Mesendoderm (in vitro differentiated cells): ENCODE data around the gene HACD4.

Experiments used
- DNase-seq: peaks from one replicate; pipeline ENCODE4 v3.0.0; 2013
- H2AK5ac ChIP-seq: 2 replicates; pipeline ENCODE4 v1.6.1; 2013; ENCODE audit warnings: low read length, inconsistent platforms
- H2BK120ac ChIP-seq: 2 replicates; pipeline ENCODE4 v1.6.1; 2013; ENCODE audit warnings: low read depth, mild to moderate bottlenecking, low read length, moderate library complexity, mixed read lengths
- H2BK15ac ChIP-seq: replicated peaks from 2 replicates; pipeline ENCODE4 v1.6.1; 2013; ENCODE audit warnings: low read depth, mild to moderate bottlenecking, moderate library complexity
- H2BK5ac ChIP-seq: 2 replicates; pipeline ENCODE4 v1.6.1; 2013; ENCODE audit warnings: low read length, inconsistent platforms
- H3K18ac ChIP-seq: 2 replicates; pipeline ENCODE4 v1.6.1; 2013; ENCODE audit warnings: mild to moderate bottlenecking, low read length, mixed read lengths
- H3K23ac ChIP-seq: one replicate; pipeline ENCODE4 v1.6.1; 2013; ENCODE audit warnings: low read length
- H3K27ac ChIP-seq: 2 replicates; pipeline ENCODE4 v1.5.1; 2013; ENCODE audit warnings: low read depth, mild to moderate bottlenecking, inconsistent platforms, low read length, moderate library complexity
- H3K27me3 ChIP-seq: 2 replicates; pipeline ENCODE4 v1.6.1; 2013; ENCODE audit warnings: low read length, control low read depth, mild to moderate bottlenecking, inconsistent platforms; ENCODE audit not compliant: insufficient read depth, poor library complexity
- H3K36me3 ChIP-seq: 2 replicates; pipeline ENCODE4 v1.6.1; 2013; ENCODE audit warnings: low read length, inconsistent platforms; ENCODE audit not compliant: control insufficient read depth, insufficient read depth
- H3K4ac ChIP-seq: one replicate; pipeline ENCODE4 v1.6.1; 2013; ENCODE audit warnings: low read depth, mild to moderate bottlenecking, low read length, moderate library complexity
- H3K4me1 ChIP-seq: 2 replicates; pipeline ENCODE4 v1.6.1; 2013; ENCODE audit warnings: low read depth, low read length, inconsistent platforms; ENCODE audit not compliant: control insufficient read depth
- H3K4me2 ChIP-seq: 2 replicates; pipeline ENCODE4 v1.6.1; 2013; ENCODE audit warnings: low read length
- H3K4me3 ChIP-seq: 2 replicates; pipeline ENCODE4 v1.5.1; 2013; ENCODE audit warnings: mild to moderate bottlenecking, low read length
- H3K56ac ChIP-seq: one replicate; pipeline ENCODE4 v1.6.1; 2013; ENCODE audit warnings: low read length
- H3K79me1 ChIP-seq: 2 replicates; pipeline ENCODE4 v1.6.1; 2013; ENCODE audit warnings: low read length, inconsistent platforms
- H3K79me2 ChIP-seq: 2 replicates; pipeline ENCODE4 v1.6.1; 2013; ENCODE audit warnings: mild to moderate bottlenecking, low read length; ENCODE audit not compliant: control insufficient read depth, insufficient read depth
- H3K9ac ChIP-seq: 2 replicates; pipeline ENCODE4 v1.6.1; 2013; ENCODE audit warnings: low read length, inconsistent platforms
- H4K5ac ChIP-seq: one replicate; pipeline ENCODE4 v1.6.1; 2013; ENCODE audit warnings: low read length
- H4K8ac ChIP-seq: one replicate; pipeline ENCODE4 v1.6.1; 2013; ENCODE audit warnings: low read depth, mild to moderate bottlenecking, control low read depth, low read length, moderate library complexity
- WGBS: extraction: QIAGEN DNeasy Blood & Tissue Kit; methylation state at CpG from one replicate; pipeline ENCODE4 v1.1.7; 2013; ENCODE audit warnings: low lambda C conversion rate, missing lambda C conversion rate; ENCODE audit not compliant: insufficient coverage; ENCODE audit errors: extremely low coverage; 5-methylcytosine and 5-hydroxymethylcytosine counted together

HACD4 gene

DNA sequence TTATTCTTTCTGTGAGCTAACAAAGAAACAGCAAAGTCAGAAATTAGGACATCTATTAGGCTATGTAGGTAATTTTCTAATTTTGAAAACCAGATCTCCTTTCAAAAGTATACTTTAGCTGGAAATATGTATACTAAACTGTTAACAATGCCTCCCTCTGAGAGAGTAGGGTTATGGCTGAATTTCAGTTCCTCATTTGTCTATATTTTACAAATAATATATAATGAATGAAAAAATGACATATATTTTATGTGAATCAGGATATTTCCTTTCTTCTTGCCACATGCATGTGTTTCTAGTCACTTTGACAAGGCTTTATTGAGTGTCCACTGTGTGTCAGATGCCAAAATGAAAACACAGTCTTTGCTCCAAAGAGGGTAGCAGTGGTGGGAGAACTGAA, 15.4 kb downstream of the HACD4 start:
- Histone ChIP-seq H3K4ac (no peak overlapping the region), H3K27me3 (no peaks in the 10 kb centered on the region), H3K79me2 (no peaks in the 10 kb centered on the region), H4K5ac (no peak overlapping the region), H3K18ac (no peak overlapping the region), H3K36me3 (no peaks in the 10 kb centered on the region), H3K79me1 (no peaks in the 10 kb centered on the region), H3K4me2 (no peak overlapping the region), H3K9ac (no peak overlapping the region), H3K56ac (no peak overlapping the region), H2AK5ac (no peak overlapping the region), H4K8ac (no peak overlapping the region), H3K23ac (no peak overlapping the region), H2BK120ac (no peak overlapping the region), H3K4me3 (no peak overlapping the region), H2BK15ac (no peak overlapping the region), H3K4me1 (peaks cover 2% of the 10 kb centered on the region), H2BK5ac (no peak overlapping the region), H3K27ac (no peak overlapping the region)
- DNase-seq = no peak

DNA sequence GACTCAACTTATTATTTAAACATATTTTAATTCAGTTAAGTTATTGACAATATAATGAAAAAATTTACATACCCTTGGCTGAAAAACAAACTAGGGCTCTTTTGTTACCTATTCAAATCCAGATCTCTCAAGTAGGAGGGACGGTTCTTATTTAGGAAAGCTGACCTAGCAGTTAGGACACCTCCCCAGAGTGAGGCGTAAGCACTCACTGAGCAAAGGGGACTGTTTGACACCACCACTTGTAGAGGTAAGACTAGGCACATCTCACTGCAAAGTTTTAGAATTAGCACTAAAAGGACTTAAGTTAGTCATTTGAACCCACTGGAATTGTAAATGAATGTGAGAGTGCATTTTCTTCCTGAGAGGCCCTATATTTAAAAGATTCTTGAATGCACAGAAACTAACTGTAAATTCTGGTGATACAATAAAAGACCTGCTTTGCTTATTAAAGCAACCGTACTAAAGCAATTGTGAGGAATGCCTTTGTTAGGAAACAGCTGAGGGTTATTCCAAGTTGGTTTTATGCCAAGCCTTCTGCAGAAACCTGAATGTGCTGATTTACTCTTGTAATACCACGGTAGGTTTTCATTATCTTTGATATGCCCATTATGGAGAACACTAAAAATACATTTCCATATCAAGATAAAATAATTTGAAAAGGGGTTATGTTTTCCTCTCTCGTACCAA, 16.2 kb downstream of the HACD4 start:
- WGBS = no CpG with 5 or more reads among the region's 5 CpGs
- Histone ChIP-seq H4K5ac (no peak overlapping the region), H3K27ac (no peak overlapping the region), H3K4me3 (no peak overlapping the region), H3K36me3 (no peaks in the 10 kb centered on the region), H3K4ac (no peak overlapping the region), H3K79me1 (no peaks in the 10 kb centered on the region), H3K23ac (no peak overlapping the region), H3K56ac (no peak overlapping the region), H2BK5ac (no peak overlapping the region), H2BK120ac (no peak overlapping the region), H3K4me1 (peaks cover 2% of the 10 kb centered on the region), H2AK5ac (no peak overlapping the region), H2BK15ac (no peak overlapping the region), H3K27me3 (no peaks in the 10 kb centered on the region), H3K4me2 (no peak overlapping the region), H3K79me2 (no peaks in the 10 kb centered on the region), H3K18ac (no peak overlapping the region), H4K8ac (no peak overlapping the region), H3K9ac (no peak overlapping the region)
- DNase-seq = peak; percentile 49

DNA sequence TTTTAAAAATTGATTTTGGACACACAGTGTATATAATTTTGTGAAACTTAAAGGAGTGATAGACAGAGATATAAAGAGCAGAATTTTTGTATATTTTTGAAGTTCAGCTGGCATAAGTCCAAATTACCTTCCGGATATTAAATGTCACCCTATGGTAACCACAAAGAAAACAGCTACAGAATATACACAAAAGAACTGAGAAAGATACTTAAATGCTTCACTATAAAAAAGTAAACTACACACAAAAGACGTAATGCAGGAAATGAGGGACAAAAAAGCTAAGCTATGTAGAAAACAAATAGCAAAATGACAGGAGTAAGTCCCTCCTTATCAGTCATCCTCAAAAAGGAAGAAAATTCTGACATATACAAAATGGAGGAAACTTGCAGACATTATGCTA, 29.4 kb downstream of the HACD4 start:
- H4K5ac ChIP-seq = no peak overlapping the region
- H3K56ac ChIP-seq = no peak overlapping the region
- no peaks in the 10 kb centered on the region for H3K36me3 ChIP-seq
- no peak overlapping the region for H3K4ac ChIP-seq
- no peak overlapping the region for H3K18ac ChIP-seq
- H3K79me2 ChIP-seq = no peaks in the 10 kb centered on the region
- no peaks in the 10 kb centered on the region for H3K79me1 ChIP-seq
- H3K4me1 ChIP-seq = no peaks in the 10 kb centered on the region
- H2AK5ac ChIP-seq = no peak overlapping the region
- H2BK15ac ChIP-seq = no peak overlapping the region
- no peak overlapping the region for H3K4me3 ChIP-seq
- H3K9ac ChIP-seq = no peak overlapping the region
- H3K4me2 ChIP-seq = no peak overlapping the region
- no peak overlapping the region for H2BK5ac ChIP-seq
- DNase-seq = no peak
- H3K23ac ChIP-seq = no peak overlapping the region
- H4K8ac ChIP-seq = no peak overlapping the region
- no CpG with 5 or more reads among the region's 2 CpGs for WGBS
- H3K27me3 ChIP-seq = no peaks in the 10 kb centered on the region
- no peak overlapping the region for H2BK120ac ChIP-seq
- H3K27ac ChIP-seq = no peak overlapping the region

DNA sequence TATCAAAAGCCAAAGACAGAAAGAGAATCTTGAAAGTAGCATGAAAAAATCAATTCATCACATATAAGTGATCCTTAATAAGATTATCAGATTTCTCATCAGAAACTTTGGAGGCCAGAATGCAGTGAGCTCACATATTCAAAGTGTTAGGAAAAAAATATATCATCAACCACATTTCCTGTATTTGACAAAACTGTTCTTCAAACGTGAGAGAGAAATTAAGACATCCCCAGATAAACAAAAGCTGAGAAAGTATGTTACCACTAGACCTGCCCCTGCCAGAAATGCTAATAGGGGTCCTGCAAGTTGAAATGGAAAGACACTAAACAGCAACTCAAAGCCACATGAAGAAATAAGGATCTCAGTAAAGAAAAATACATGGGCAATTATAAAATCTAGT, 29.9 kb downstream of the HACD4 start:
- Histone ChIP-seq H2BK120ac (no peak overlapping the region), H3K56ac (no peak overlapping the region), H3K23ac (no peak overlapping the region), H3K4ac (no peak overlapping the region), H3K4me3 (no peak overlapping the region), H2BK15ac (no peak overlapping the region), H3K4me1 (no peaks in the 10 kb centered on the region), H3K79me2 (no peaks in the 10 kb centered on the region), H3K18ac (no peak overlapping the region), H3K27ac (no peak overlapping the region), H4K5ac (no peak overlapping the region), H3K9ac (no peak overlapping the region), H2BK5ac (no peak overlapping the region), H3K36me3 (no peaks in the 10 kb centered on the region), H2AK5ac (no peak overlapping the region), H3K79me1 (no peaks in the 10 kb centered on the region), H3K4me2 (no peak overlapping the region), H3K27me3 (no peaks in the 10 kb centered on the region), H4K8ac (no peak overlapping the region)
- WGBS = no CpG with 5 or more reads among the region's 1 CpG
- no peak for DNase-seq

DNA sequence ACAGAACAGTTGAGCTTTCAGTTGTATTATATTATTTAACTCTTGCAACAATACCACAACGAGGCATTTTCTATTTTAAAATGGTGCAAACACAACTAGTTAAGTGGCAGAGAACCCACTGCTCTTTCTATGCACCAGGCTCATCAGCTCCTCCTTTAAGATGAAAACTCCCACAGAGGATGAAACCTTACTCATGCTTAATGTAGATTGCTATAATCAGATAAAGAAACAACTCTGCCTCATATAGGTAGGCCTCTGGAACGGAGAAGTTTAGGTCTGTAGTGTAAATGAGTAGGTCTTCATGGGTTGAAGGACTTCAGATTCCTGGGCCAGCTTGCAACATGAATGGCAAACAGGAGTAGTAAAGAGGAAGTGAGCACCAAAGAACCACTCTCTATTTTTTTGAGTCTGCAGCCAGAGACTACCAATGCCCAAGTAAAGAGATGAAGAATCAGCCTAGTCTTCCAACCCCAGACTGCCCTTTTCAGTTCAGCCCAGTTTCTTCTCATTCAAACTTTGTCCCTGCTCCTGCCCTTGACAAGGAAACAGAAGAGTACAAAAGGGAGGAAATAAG, 33.9 kb downstream of the HACD4 start:
- Histone ChIP-seq H3K9ac (no peak overlapping the region), H4K5ac (no peak overlapping the region), H3K4ac (no peak overlapping the region), H3K79me1 (no peaks in the 10 kb centered on the region), H3K4me1 (no peaks in the 10 kb centered on the region), H2AK5ac (no peak overlapping the region), H3K23ac (no peak overlapping the region), H3K4me2 (no peak overlapping the region), H3K27ac (no peak overlapping the region), H3K4me3 (no peak overlapping the region), H3K79me2 (no peaks in the 10 kb centered on the region), H4K8ac (no peak overlapping the region), H2BK5ac (no peak overlapping the region), H3K56ac (no peak overlapping the region), H2BK15ac (no peak overlapping the region), H2BK120ac (no peak overlapping the region), H3K18ac (peak overlapping the region; percentile 28), H3K36me3 (peaks cover 2% of the 10 kb centered on the region), H3K27me3 (no peaks in the 10 kb centered on the region)
- no peak for DNase-seq
- no CpG with 5 or more reads among the region's 2 CpGs for WGBS

DNA sequence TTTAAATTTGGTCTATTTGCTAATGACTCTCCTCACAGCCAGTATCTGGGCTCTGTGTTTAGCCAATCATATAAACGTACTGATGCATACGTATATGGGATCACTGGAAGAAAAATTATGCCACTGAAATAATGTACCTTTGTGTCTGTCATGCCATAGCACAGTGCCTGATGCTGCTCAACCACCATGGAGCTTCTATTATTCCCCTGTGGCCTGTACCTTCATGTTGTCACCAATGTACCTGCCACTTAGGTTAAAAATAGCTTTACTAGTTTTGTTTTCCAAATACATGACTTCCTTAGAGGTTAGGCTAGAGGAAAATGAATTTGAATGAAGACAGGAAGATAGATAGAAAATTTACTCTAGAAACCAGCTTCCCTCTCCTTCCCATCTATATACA, 34.6 kb downstream of the HACD4 start:
- H3K4me1 ChIP-seq = no peaks in the 10 kb centered on the region
- no peaks in the 10 kb centered on the region for H3K79me1 ChIP-seq
- H3K36me3 ChIP-seq = peaks cover 2% of the 10 kb centered on the region
- H3K23ac ChIP-seq = no peak overlapping the region
- H3K4me2 ChIP-seq = no peak overlapping the region
- no peaks in the 10 kb centered on the region for H3K79me2 ChIP-seq
- no peak overlapping the region for H2BK120ac ChIP-seq
- no peak overlapping the region for H4K5ac ChIP-seq
- no peak overlapping the region for H3K56ac ChIP-seq
- no peak overlapping the region for H2BK15ac ChIP-seq
- no peak for DNase-seq
- H3K27me3 ChIP-seq = no peaks in the 10 kb centered on the region
- no peak overlapping the region for H2BK5ac ChIP-seq
- no peak overlapping the region for H3K4me3 ChIP-seq
- WGBS = no CpG with 5 or more reads among the region's 2 CpGs
- H2AK5ac ChIP-seq = no peak overlapping the region
- no peak overlapping the region for H4K8ac ChIP-seq
- no peak overlapping the region for H3K9ac ChIP-seq
- no peak overlapping the region for H3K27ac ChIP-seq
- H3K18ac ChIP-seq = no peak overlapping the region
- H3K4ac ChIP-seq = no peak overlapping the region
